T-helper 17 cell (primary cell): ENCODE data around the gene SCNN1A. TPM values are rescaled to one million over a fixed set of nuclear protein-coding genes. Genes with fewer than 3 reads are reported as not detected.
A peak's percentile ranks its signal among the peaks of the same experiment; 100 is the strongest.

Source experiments
- ATAC-seq: fragments of 150-1000 bp; cut with Tn5 transposase; 2 replicates; pipeline ENCODE4 v1.10.0; 2021; ENCODE audit warnings: mild to moderate bottlenecking, moderate library complexity
- DNase-seq, 3 donors: peaks; one replicate each; pipeline versions ENCODE4 v3.0.0 to v3.0.0-alpha.2; 2020 to 2021
- H3K9me3 ChIP-seq: one replicate; pipeline ENCODE4 v1.7.0; 2013; ENCODE audit warnings: low read length, mild to moderate bottlenecking; ENCODE audit not compliant: control insufficient read depth, poor library complexity, severe bottlenecking
- H3K27ac Mint-ChIP-seq: one replicate; pipeline ENCODE4 v1.8.0; 2022; ENCODE audit warnings: mild to moderate bottlenecking, moderate library complexity, mixed read lengths
- H3K27me3 Mint-ChIP-seq: one replicate; pipeline ENCODE4 v1.8.0; 2022; ENCODE audit warnings: mixed read lengths
- H3K36me3 Mint-ChIP-seq: one replicate; pipeline ENCODE4 v1.8.0; 2022; ENCODE audit warnings: low read depth, mixed read lengths
- H3K4me1 Mint-ChIP-seq: one replicate; pipeline ENCODE4 v1.8.0; 2022; ENCODE audit warnings: mild to moderate bottlenecking, mixed read lengths
- H3K4me3 Mint-ChIP-seq: one replicate; pipeline ENCODE4 v1.8.0; 2022; ENCODE audit warnings: mild to moderate bottlenecking, moderate library complexity, mixed read lengths
- total RNA-seq, 4 donors: library from RNA in 2 of 4; stranded (reverse) in 2 of 4; gene quantifications; one replicate each; pipeline ENCODE4 v1.2.3 and lab custom pipeline; 2022 to 2026

SCNN1A gene
- total RNA-seq, result 1 to 10 TPM; 2.1 to 2.8 TPM
- 0.35 to 0.75 reads per million in 2 donors for total RNA-seq (lab: John Stamatoyannopoulos, UW)

- H3K27ac Mint-ChIP-seq, result peak within 1 kb of the TSS; percentile 85
- no peaks in the 10 kb centered on the region for H3K36me3 Mint-ChIP-seq
- peak within 1 kb of the TSS; percentile 71 for H3K4me3 Mint-ChIP-seq
- H3K4me1 Mint-ChIP-seq, result peaks cover 30% of the 10 kb centered on the region
- H3K9me3 ChIP-seq, result no peaks in the 10 kb centered on the region
- H3K27me3 Mint-ChIP-seq, result peaks cover 7% of the 10 kb centered on the region
- ATAC-seq, result no peak
- no peak for DNase-seq
Observed at GRCh38 chr12:6375269-6376078, at the start of gene SCNN1A. Gene SCNN1A, minus strand, starts transcription at chr12:6375563. Its CDS starts 780 bp downstream, at chr12:6374783.

- Mint-ChIP-seq H3K4me3 (no peak overlapping the region), H3K36me3 (no peaks in the 10 kb centered on the region), H3K27ac (no peak overlapping the region), H3K27me3 (no peaks in the 10 kb centered on the region), H3K4me1 (peaks cover 21% of the 10 kb centered on the region)
- no peak for ATAC-seq
- H3K9me3 ChIP-seq, result no peaks in the 10 kb centered on the region
- DNase-seq, result no peak
Observed at GRCh38 chr12:6424866-6425265, 49.5 kb upstream of the SCNN1A start.

GRCh38 chr12:6424008-6424347 lies 48.6 kb upstream of the SCNN1A start:
- peaks cover 21% of the 10 kb centered on the region for H3K4me1 Mint-ChIP-seq
- no peak overlapping the region for H3K4me3 Mint-ChIP-seq

GRCh38 chr12:6423267-6424007 lies 48.1 kb upstream of the SCNN1A start:
- Mint-ChIP-seq H3K4me3 (no peak overlapping the region), H3K36me3 (no peaks in the 10 kb centered on the region)

More at GRCh38 chr12:6424008-6424347, 48.6 kb upstream of the SCNN1A start:
- no peaks in the 10 kb centered on the region for H3K36me3 Mint-ChIP-seq
- no peaks in the 10 kb centered on the region for H3K27me3 Mint-ChIP-seq
- H3K9me3 ChIP-seq, result no peaks in the 10 kb centered on the region
- ATAC-seq (no peak), DNase-seq (no peak)
- H3K27ac Mint-ChIP-seq, result no peak overlapping the region

GRCh38 chr12:6420364-6420763 lies 45.0 kb upstream of the SCNN1A start:
- H3K27me3 Mint-ChIP-seq, result peaks cover 8% of the 10 kb centered on the region
- H3K9me3 ChIP-seq, result no peaks in the 10 kb centered on the region
- H3K4me3 Mint-ChIP-seq, result no peak overlapping the region
- H3K27ac Mint-ChIP-seq, result peak overlapping the region; percentile 11
- DNase-seq (no peak), ATAC-seq (no peak)
- H3K4me1 Mint-ChIP-seq, result peaks cover 11% of the 10 kb centered on the region
- H3K36me3 Mint-ChIP-seq, result peaks cover 4% of the 10 kb centered on the region

More at GRCh38 chr12:6423267-6424007, 48.1 kb upstream of the SCNN1A start:
- peak; percentile 87 for ATAC-seq
- H3K27ac Mint-ChIP-seq, result no peak overlapping the region
- no peaks in the 10 kb centered on the region for H3K9me3 ChIP-seq
- peak; percentile 50 to 64 (median 60) for DNase-seq
- peaks cover 21% of the 10 kb centered on the region for H3K4me1 Mint-ChIP-seq
- no peaks in the 10 kb centered on the region for H3K27me3 Mint-ChIP-seq

- peaks cover 12% of the 10 kb centered on the region for H3K4me1 Mint-ChIP-seq
- H3K27ac Mint-ChIP-seq, result no peak overlapping the region
- ATAC-seq, result no peak
- no peak for DNase-seq
- no peaks in the 10 kb centered on the region for H3K9me3 ChIP-seq
- H3K4me3 Mint-ChIP-seq, result no peak overlapping the region
- peaks cover 4% of the 10 kb centered on the region for H3K36me3 Mint-ChIP-seq
- H3K27me3 Mint-ChIP-seq, result peaks cover 8% of the 10 kb centered on the region
Observed at GRCh38 chr12:6418796-6419195, 43.4 kb upstream of the SCNN1A start.

- no peak for DNase-seq
- Mint-ChIP-seq H3K4me3 (no peak overlapping the region), H3K36me3 (peaks cover 4% of the 10 kb centered on the region), H3K4me1 (peaks cover 6% of the 10 kb centered on the region), H3K27ac (no peak overlapping the region), H3K27me3 (peaks cover 8% of the 10 kb centered on the region)
- ATAC-seq, result no peak
- H3K9me3 ChIP-seq, result no peaks in the 10 kb centered on the region
Observed at GRCh38 chr12:6416596-6416995, 41.2 kb upstream of the SCNN1A start.

- Mint-ChIP-seq H3K4me3 (no peak overlapping the region), H3K36me3 (peaks cover 6% of the 10 kb centered on the region), H3K27me3 (peaks cover 6% of the 10 kb centered on the region), H3K27ac (no peak overlapping the region), H3K4me1 (no peaks in the 10 kb centered on the region)
- no peak for DNase-seq
- ATAC-seq, result no peak
- H3K9me3 ChIP-seq, result no peaks in the 10 kb centered on the region
Observed at GRCh38 chr12:6407236-6407954, 32.0 kb upstream of the SCNN1A start.

- H3K27me3 Mint-ChIP-seq, result peaks cover 6% of the 10 kb centered on the region
- H3K9me3 ChIP-seq, result no peaks in the 10 kb centered on the region
- DNase-seq (no peak), ATAC-seq (no peak)
- peaks cover 6% of the 10 kb centered on the region for H3K36me3 Mint-ChIP-seq
- H3K4me1 Mint-ChIP-seq, result no peaks in the 10 kb centered on the region
- no peak overlapping the region for H3K4me3 Mint-ChIP-seq
- no peak overlapping the region for H3K27ac Mint-ChIP-seq
Observed at GRCh38 chr12:6405963-6406362, 30.6 kb upstream of the SCNN1A start.

GRCh38 chr12:6404390-6404789 lies 29.0 kb upstream of the SCNN1A start:
- H3K4me1 Mint-ChIP-seq, result no peaks in the 10 kb centered on the region
- DNase-seq, result no peak
- peaks cover 6% of the 10 kb centered on the region for H3K27me3 Mint-ChIP-seq
- ATAC-seq, result no peak
- no peak overlapping the region for H3K4me3 Mint-ChIP-seq
- no peak overlapping the region for H3K27ac Mint-ChIP-seq
- no peaks in the 10 kb centered on the region for H3K9me3 ChIP-seq
- H3K36me3 Mint-ChIP-seq, result peaks cover 4% of the 10 kb centered on the region

- no peak for ATAC-seq
- Mint-ChIP-seq H3K4me1 (no peaks in the 10 kb centered on the region), H3K36me3 (no peaks in the 10 kb centered on the region), H3K4me3 (no peak overlapping the region), H3K27me3 (peaks cover 6% of the 10 kb centered on the region), H3K27ac (no peak overlapping the region)
- DNase-seq, result no peak
- H3K9me3 ChIP-seq, result no peaks in the 10 kb centered on the region
Observed at GRCh38 chr12:6399884-6400644, 24.7 kb upstream of the SCNN1A start.

- Mint-ChIP-seq H3K27me3 (peaks cover 6% of the 10 kb centered on the region), H3K36me3 (no peaks in the 10 kb centered on the region), H3K27ac (no peak overlapping the region), H3K4me3 (no peak overlapping the region), H3K4me1 (no peaks in the 10 kb centered on the region)
- H3K9me3 ChIP-seq, result no peaks in the 10 kb centered on the region
- no peak for ATAC-seq
- DNase-seq, result no peak
Observed at GRCh38 chr12:6396031-6396430, 20.7 kb upstream of the SCNN1A start.
